SHP77 treated with DMSO at 0.1 percent for 48 hours (cell line): ENCODE data around the gene LYSMD3.

Experiments used
- DNase-seq: peaks from one replicate; lab custom pipeline; 2025; lab: John Stamatoyannopoulos, UW

Gene LYSMD3

GRCh38 chr5:90479611-90480385 lies 49.6 kb downstream of the LYSMD3 start:
- no peak for DNase-seq

- no peak for DNase-seq
Observed at GRCh38 chr5:90477621-90478215, 51.7 kb downstream of the LYSMD3 start.

GRCh38 chr5:90477073-90477472 lies 52.3 kb downstream of the LYSMD3 start:
- DNase-seq, result no peak

DNA sequence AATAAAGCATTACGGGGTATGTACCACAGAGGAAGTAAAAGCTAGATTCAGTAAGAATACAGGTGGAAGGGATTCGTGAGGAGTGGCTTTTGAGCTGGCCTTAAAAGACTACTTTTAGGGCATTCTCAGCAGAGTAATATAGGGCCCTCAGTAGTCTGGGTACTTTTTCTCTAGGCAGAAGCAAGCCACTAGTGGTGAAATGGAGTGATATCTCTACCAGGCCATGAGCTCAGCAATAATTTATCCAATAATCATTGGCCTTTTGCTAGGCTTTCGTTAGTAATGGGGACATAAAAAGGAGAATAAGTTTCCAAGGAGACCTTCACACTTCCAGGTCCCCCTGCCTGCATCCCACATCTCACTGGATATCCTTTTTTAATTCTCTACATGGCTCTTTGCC lies 53.0 kb downstream of the LYSMD3 start:
- no peak for DNase-seq

GRCh38 chr5:90475436-90475980 lies 53.9 kb downstream of the LYSMD3 start:
- DNase-seq, result no peak

GRCh38 chr5:90474235-90475107 lies 54.9 kb downstream of the LYSMD3 start, which contains the start of the genes MBLAC2 and POLR3G:
MBLAC2 (minus strand) TSS chr5:90474771; CDS start chr5:90474292, 479 bp downstream.
POLR3G (plus strand) TSS chr5:90474864; CDS start chr5:90485568, 10,704 bp downstream.
- DNase-seq, result peak; percentile 84

GRCh38 chr5:90473396-90474234 lies 55.8 kb downstream of the LYSMD3 start:
- no peak for DNase-seq

GRCh38 chr5:90472783-90473395 lies 56.5 kb downstream of the LYSMD3 start:
- DNase-seq, result peak; percentile 39
